HG02678 (cell line): ENCODE measurements around the gene UROD.

ENCODE experiments used
- ATAC-seq: cut with Tn5 transposase; IDR thresholded peaks from one replicate; pipeline ENCODE4 v1.9.1; 2021; ENCODE audit warnings: mild to moderate bottlenecking, moderate library complexity; ENCODE audit not compliant: unreplicated experiment

The UROD gene

GRCh38 chr1:45008076-45008475, 4.0 kb upstream of the UROD start:
- ATAC-seq = no peak

GRCh38 chr1:45008516-45008915, 3.5 kb upstream of the UROD start:
- ATAC-seq = no peak

- ATAC-seq = no peak
These were observed 2.7 kb upstream of the UROD start for GRCh38 chr1:45009296-45009865.

GRCh38 chr1:45009956-45010854, 1.8 kb upstream of the UROD start:
- no peak for ATAC-seq

GRCh38 chr1:45010855-45011811, 921 bp upstream of the UROD start, which contains the start of gene HECTD3:
TSS of gene HECTD3 (minus strand) at chr1:45011324. CDS start at chr1:45011257, 67 bp downstream.
- ATAC-seq = peak; percentile 80

GRCh38 chr1:45012639-45013278, 705 bp downstream of the UROD start:
- ATAC-seq = no peak

GRCh38 chr1:45013551-45014209, 1.6 kb downstream of the UROD start:
- no peak for ATAC-seq

- ATAC-seq = no peak
These were observed 2.4 kb downstream of the UROD start for GRCh38 chr1:45014321-45015028.

GRCh38 chr1:45015683-45016082, 3.6 kb downstream of the UROD start:
- no peak for ATAC-seq

GRCh38 chr1:45016090-45016697, 4.1 kb downstream of the UROD start:
- no peak for ATAC-seq

GRCh38 chr1:45016767-45017166, 4.7 kb downstream of the UROD start:
- ATAC-seq = no peak

- ATAC-seq = peak; percentile 62
These were observed 6.7 kb downstream of the UROD start for GRCh38 chr1:45018599-45019230.

- no peak for ATAC-seq
These were observed 11.6 kb downstream of the UROD start for GRCh38 chr1:45023663-45024062.

- no peak for ATAC-seq
These were observed 14.4 kb downstream of the UROD start for GRCh38 chr1:45026446-45026845.

GRCh38 chr1:45032837-45033236, 20.8 kb downstream of the UROD start:
- ATAC-seq = no peak

- no peak for ATAC-seq
These were observed 21.3 kb downstream of the UROD start for GRCh38 chr1:45033356-45033755.

- ATAC-seq = no peak
These were observed 23.7 kb downstream of the UROD start for GRCh38 chr1:45035631-45036301.

GRCh38 chr1:45037456-45037855, 25.4 kb downstream of the UROD start:
- no peak for ATAC-seq
